Ishikawa (cell line): ENCODE measurements around the gene GNAS.

Experiments used
- CEBPB ChIP-seq: IDR thresholded peaks from 2 replicates; pipeline ENCODE4 v1.6.1; 2012
- CREB1 ChIP-seq: IDR thresholded peaks from 2 replicates; pipeline ENCODE4 v1.6.1; 2012; ENCODE audit warnings: low read depth
- EGR1 ChIP-seq: IDR thresholded peaks from 2 replicates; pipeline ENCODE4 v1.6.1; 2012
- EP300 ChIP-seq: IDR thresholded peaks from 2 replicates; pipeline ENCODE4 v1.6.1; 2012; ENCODE audit warnings: borderline replicate concordance
- FOXM1 ChIP-seq: IDR thresholded peaks from 2 replicates; pipeline ENCODE4 v1.6.1; 2012; ENCODE audit warnings: low read depth, borderline replicate concordance
- RAD21 ChIP-seq: IDR thresholded peaks from 2 replicates; pipeline ENCODE4 v1.6.1; 2012; ENCODE audit warnings: low read depth
- TAF1 ChIP-seq: IDR thresholded peaks from 2 replicates; pipeline ENCODE4 v1.6.1; 2012; ENCODE audit warnings: low read depth, mild to moderate bottlenecking
- TCF12 ChIP-seq: IDR thresholded peaks from 2 replicates; pipeline ENCODE4 v1.6.1; 2012; ENCODE audit warnings: low read depth
- YY1 ChIP-seq: IDR thresholded peaks from 2 replicates; pipeline ENCODE4 v1.6.1; 2012; ENCODE audit warnings: low read depth
- ZBTB7A ChIP-seq: IDR thresholded peaks from 2 replicates; pipeline ENCODE4 v1.6.1; 2012; ENCODE audit warnings: low read depth
- TF ChIP-seq, protein P1 (sequence below): IDR thresholded peaks from 2 replicates; pipeline ENCODE4 v1.6.1; 2012
- TF ChIP-seq, protein P2 (sequence below): IDR thresholded peaks from 2 replicates; pipeline ENCODE4 v1.6.1; 2012
- TF ChIP-seq, protein P3 (sequence below): IDR thresholded peaks from 2 replicates; pipeline ENCODE4 v1.6.1; 2012; ENCODE audit warnings: low read depth, mild to moderate bottlenecking

DNA sequence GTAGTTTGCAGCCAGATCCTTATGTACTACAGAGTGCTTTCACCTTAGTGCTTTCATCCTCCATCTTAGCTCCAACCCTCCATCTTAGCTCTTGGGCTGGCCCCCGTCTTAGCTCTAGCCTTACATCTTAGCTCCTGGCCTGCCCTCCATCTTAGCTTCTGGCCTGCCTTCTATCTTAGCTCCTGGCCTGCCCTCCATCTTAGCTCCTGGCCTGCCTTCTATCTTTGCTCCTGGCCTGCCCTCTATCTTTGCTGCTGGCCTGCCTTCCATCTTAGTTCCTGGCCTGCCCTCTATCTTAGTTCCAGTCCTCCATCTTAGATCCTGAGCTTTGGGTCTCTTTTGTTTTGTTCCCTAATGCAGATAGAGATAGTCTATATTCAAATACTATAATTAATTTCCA is 22.0 kb downstream of the GNAS start:
- TF ChIP-seq EGR1 (no peak), TCF12 (no peak), EP300 (no peak), ZBTB7A (no peak), YY1 (no peak), FOXM1 (no peak), RAD21 (no peak), TAF1 (no peak), CREB1 (no peak), CEBPB (no peak)
- TF ChIP-seq, protein P1, sequence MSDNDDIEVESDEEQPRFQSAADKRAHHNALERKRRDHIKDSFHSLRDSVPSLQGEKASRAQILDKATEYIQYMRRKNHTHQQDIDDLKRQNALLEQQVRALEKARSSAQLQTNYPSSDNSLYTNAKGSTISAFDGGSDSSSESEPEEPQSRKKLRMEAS = no peak
- TF ChIP-seq, protein P2, sequence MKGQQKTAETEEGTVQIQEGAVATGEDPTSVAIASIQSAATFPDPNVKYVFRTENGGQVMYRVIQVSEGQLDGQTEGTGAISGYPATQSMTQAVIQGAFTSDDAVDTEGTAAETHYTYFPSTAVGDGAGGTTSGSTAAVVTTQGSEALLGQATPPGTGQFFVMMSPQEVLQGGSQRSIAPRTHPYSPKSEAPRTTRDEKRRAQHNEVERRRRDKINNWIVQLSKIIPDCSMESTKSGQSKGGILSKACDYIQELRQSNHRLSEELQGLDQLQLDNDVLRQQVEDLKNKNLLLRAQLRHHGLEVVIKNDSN = no peak
- TF ChIP-seq, protein P3, sequence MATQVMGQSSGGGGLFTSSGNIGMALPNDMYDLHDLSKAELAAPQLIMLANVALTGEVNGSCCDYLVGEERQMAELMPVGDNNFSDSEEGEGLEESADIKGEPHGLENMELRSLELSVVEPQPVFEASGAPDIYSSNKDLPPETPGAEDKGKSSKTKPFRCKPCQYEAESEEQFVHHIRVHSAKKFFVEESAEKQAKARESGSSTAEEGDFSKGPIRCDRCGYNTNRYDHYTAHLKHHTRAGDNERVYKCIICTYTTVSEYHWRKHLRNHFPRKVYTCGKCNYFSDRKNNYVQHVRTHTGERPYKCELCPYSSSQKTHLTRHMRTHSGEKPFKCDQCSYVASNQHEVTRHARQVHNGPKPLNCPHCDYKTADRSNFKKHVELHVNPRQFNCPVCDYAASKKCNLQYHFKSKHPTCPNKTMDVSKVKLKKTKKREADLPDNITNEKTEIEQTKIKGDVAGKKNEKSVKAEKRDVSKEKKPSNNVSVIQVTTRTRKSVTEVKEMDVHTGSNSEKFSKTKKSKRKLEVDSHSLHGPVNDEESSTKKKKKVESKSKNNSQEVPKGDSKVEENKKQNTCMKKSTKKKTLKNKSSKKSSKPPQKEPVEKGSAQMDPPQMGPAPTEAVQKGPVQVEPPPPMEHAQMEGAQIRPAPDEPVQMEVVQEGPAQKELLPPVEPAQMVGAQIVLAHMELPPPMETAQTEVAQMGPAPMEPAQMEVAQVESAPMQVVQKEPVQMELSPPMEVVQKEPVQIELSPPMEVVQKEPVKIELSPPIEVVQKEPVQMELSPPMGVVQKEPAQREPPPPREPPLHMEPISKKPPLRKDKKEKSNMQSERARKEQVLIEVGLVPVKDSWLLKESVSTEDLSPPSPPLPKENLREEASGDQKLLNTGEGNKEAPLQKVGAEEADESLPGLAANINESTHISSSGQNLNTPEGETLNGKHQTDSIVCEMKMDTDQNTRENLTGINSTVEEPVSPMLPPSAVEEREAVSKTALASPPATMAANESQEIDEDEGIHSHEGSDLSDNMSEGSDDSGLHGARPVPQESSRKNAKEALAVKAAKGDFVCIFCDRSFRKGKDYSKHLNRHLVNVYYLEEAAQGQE = no peak
